ELF-1 (cell line): ENCODE data around the gene ADAM12.
"Not testable (repeated sequence)": the region's sequence is repeated elsewhere in the genome, so short reads cannot be mapped to it uniquely, and the experiment has no call there.

Source experiments
- DNase-seq: peaks from one replicate; pipeline ENCODE4 v3.0.0-alpha.2; 2016; ENCODE audit warnings: low read depth, low spot score

ADAM12 gene

DNA sequence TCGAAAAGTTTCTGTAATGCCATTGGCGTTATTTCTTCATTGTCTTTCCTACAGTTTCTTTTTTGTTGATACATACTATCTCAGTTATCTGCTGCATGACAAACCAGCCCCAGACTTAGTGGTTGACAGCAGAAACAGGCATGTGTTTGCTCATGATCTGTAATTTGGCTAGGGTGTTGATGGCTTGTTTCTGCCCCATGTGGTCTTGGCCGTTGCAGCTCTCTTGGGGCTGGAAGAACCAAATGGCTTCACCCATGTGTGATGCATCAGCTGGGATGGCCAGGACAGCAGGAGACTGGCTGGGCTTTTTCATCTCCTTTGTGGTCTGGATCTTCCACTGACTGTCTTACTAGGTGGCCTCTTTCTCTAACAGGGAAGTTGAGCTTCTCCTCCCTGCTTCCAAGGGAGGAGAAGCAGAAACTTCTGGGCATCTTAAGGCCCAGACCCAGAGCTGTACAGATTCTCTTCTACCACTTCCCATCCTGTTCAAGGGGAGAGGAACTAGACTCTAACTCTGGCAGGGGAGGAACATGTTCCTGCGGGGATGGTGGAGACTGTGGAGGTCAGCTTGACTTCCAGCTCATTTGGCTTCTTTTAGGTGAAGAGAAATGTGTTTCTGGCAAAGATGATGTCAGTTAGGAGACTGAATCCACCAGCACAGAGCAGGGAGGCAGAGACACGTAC lies 402.6 kb downstream of the ADAM12 start:
- no peak for DNase-seq

DNA sequence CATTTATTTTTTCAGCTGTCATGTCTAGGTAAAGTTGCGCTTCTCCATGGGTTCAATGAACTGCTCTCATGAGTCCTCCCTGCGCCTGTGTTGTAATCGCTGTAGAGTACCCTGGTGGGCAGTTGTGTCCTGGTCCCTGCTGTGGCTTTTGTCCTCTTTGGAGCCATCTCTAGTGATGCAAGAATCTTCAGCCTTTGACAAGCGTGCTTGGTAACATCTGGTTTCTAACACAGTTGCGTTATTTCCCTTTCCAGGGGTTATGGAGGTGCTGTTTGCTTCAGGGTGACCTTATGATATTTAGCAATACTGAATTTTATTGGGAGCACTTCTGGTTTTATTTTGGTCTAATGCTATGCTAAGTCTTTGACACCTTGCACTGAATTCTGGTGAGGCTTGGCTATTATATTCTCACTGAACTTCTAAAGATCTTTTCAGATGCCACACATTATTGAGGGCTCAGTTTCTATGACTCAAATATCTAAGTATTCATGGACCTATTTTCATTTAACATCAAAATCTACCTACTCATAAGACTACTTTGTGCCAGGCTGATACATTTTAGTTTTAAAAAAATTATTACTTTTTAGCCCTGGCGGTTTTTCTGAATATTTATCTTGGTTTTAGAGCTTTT lies 403.3 kb downstream of the ADAM12 start:
- DNase-seq: no peak

DNA sequence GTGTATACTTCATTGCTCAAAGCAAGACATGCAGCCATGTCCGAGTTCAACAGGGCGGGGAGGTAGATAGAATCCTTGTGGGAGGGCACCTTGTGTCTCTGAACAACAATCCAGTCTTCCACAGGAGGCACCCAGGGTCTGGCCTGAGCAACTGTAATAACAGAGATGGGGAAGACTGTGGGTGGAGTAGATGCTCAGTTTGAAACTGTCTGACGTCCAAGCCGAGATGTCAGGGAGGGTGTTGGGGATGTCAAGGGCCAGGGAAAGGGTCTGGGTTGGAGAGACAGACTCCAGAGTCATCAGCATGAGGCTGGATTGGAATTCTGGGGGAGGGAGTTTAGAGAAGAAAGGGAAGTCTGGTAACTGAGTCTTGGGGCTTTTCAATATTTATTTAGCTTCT lies 403.9 kb downstream of the ADAM12 start:
- no peak for DNase-seq

DNA sequence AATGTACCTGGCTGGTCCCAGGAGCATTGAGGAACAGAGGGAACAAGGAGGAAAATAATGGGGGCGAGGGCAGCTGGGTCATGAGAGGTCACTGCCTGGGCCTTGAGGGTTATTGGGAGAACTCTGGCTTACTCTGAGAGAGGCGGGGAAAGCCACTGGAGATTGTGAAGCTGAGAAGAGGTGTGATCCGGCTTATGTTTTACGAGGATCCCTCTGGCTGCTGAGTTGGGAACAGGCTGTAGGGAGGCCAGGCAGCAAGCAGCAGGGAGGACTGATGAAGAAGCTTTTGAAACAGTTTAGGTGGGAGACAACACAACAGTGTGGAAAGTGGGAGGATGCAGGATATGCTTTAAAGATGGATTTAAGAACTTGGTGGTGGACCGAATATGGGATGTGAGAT lies 404.6 kb downstream of the ADAM12 start:
- peak; percentile 22 for DNase-seq

DNA sequence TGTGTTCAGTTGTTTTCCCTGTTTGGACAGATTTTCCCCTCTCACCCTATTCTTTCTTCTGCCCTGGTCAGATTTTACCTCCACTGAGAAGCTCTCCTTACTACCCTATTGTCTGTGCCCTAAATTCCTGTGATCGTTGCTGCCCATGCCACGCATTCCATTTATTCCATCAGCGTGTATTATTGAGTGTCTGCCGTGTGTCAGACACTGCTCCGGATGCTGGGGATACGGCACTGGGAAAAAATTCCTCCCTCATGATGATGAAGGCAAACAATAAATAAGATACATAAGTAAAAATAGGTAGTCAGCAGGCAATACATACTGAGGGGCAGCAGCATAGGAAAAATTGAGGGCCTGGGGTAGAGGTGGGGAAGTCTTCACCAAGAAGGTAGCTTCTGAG lies 405.1 kb downstream of the ADAM12 start:
- no peak for DNase-seq

DNA sequence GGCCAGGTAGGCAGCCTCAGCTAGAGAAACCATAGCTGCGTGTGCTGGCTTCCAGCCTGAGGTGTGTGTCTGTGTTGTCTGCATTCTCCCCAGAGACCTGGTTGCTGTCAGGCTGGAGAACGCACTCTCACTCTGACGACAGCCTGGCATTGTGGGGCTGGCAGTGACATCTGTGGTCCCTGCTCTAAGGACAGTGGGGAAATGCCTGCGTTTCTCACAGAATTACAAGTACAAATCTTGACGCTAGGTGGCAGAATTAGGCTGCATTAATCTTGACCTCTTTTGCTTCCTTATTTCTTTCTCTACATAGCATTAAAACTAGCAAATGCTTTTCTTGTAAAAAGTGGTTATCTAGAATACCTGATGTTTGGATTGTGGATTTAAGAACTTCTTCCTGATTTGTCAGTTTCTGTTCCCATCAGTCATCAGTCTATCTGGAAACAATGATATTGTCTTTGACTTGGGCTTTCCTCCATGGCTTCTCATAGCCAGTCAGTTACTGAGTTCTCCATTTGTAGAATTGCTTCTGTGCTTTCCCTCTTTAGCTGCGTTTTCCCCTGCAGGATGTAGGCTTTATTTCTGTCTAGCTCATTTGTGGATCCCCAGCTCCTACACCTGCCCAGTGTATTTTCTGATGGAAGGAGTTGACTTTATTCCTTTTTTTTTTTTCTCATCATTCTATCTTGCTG lies 405.9 kb downstream of the ADAM12 start:
- DNase-seq: peak; percentile 46

DNA sequence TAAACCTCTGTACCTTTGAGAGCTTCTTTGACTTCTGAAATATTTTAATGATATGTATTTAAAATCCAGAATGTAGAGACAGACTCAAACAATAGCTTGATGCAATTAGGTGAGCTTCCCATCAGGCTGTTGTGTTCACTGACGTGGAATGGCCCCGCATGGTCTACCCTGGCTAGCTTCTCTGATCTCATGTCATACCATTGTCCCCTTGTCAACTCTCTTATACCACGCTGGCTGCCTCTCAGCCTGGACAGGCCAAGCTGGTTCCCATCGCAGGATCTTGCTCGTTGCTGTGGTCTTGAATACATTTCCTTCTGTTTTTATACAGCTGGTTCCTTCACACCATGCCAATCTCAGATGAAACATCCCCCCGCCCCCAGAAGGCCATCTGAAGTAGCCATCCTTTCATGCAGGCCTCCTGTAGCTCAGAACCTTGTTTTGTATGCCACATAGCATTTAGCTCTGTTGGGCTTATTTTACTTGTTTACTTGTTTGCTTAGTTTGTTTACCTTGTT lies 407.7 kb downstream of the ADAM12 start:
- no peak for DNase-seq

DNA sequence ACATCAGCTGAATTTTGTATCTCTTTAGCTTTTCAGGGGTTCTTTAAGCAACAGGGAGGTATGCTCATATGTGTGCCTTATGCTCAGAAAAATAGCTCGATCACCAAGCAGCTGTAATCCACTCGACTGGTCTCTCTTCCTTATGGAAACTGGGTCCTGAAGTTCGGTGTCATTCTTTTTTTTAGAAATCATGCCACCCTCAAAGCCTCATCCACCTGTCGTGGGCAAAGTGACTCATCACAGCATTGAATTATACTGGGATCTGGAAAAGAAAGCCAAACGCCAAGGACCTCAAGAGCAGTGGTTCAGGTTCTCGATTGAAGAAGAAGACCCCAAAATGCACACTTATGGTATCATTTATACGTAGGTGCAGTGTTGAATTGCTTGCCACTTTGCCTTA lies 408.3 kb downstream of the ADAM12 start:
- DNase-seq: no peak

DNA sequence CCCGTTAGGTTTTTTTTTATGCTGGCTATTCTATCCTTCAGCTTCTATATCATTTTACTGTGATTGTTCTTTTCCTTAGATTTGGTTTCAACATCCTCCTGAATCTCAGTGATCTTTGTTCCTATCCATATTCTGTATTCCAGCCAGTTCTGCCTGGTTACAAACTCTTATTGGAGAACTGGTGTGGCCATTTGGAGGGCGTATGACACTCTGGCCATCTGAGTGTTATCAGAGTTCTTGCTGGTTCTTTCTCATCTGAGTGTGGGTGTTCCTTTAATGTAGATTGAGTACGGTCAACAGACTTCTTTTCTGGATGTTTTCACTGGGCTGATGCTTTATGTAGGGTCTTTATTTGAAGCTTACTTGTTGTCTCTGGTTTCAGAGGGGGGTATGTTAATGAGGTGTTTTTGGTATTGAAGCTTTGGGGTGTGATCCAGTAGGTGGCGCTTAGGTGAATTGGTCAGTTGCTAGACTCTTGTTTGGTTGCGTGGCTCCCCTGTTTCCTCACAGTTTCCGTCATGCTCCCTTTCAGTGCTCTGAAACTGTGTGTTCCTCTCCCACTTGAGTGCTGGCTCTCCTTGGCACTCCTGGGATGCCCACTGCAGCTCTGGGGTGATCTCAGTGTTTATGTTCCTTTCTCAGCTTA lies 411.2 kb downstream of the ADAM12 start:
- peak; percentile 25 for DNase-seq

DNA sequence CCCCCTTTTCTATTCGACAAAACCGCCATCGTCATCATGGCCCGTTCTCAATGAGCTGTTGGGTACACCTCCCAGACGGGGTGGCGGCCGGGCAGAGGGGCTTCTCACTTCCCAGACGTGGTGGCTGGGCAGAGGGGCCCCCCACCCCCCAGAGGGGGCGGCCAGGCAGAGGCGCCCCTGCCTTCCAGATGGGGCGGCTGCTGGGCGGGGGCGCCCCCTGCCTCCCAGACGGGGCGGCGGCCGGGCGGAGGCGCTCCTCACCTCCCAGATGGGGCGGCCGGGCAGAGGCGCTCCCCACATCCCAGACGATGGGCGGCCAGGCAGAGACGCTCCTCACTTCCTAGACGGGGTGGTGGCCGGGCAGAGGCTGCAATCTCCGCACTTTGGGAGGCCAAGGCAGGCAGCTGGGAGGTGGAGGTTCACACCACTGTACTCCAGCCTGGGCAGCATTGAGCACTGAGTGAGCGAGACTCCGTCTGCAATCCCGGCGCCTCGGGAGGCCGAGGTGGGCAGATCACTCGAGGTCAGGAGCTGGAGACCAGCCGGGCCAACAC lies 418.1 kb downstream of the ADAM12 start:
- DNase-seq: not testable (repeated sequence)

DNA sequence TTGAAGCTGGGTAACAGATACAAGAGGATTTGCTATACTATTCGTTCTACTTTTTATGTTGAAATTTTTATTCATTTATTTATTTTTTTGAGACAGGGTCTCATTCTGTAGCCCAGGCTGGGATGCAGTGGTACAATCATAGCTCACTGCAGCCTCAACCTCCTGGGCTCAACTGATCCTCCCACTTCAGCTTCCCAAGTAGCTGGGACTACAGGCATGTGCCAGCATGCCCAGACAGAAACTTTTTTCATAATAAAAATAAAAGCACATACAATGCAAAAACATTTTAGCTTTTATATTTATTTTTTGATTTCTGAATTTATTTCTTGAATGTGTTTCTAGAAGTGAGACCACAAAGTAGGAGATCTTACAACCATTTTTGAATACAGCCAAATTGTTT lies 420.7 kb downstream of the ADAM12 start:
- DNase-seq: no peak

DNA sequence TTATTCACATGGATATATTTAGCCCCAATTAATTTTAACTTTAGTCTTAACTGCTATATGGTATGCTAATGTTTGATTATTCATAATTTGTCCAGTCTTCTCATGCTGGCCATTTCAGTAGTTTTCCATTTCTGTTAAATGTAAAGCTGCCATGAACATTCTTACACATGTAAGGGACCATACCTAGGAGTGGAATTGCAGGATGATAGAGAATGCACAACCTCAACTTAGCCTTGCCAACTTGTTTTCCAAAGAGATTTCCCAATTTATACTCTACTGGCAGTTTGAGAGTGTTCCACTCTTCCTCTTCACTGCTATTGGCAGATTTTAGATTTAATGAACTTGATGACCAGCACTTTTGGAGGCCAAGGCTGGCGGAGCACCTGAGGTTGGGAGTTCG lies 423.7 kb downstream of the ADAM12 start:
- DNase-seq: no peak
